Nephron (organoid): ENCODE measurements around the gene KCTD16.

Experiments used
- H3K27ac Mint-ChIP-seq, 3 experiments: 2 replicates each; pipeline ENCODE4 v1.8.0; 2020; ENCODE audit warnings: mixed read lengths in 3 of 3, mild to moderate bottlenecking in 2 of 3, moderate library complexity in 1 of 3
- H3K27me3 Mint-ChIP-seq: 2 replicates; pipeline ENCODE4 v1.8.0; 2021; ENCODE audit warnings: low read depth, mild to moderate bottlenecking, moderate library complexity, mixed read lengths
- H3K36me3 Mint-ChIP-seq: 2 replicates; pipeline ENCODE4 v1.8.0; 2020; ENCODE audit warnings: low read depth, mixed read lengths
- H3K4me1 Mint-ChIP-seq: 2 replicates; pipeline ENCODE4 v1.8.0; 2020; ENCODE audit warnings: mixed read lengths
- H3K4me3 Mint-ChIP-seq, 3 experiments: 2 replicates each; pipeline ENCODE4 v1.8.0; 2020; ENCODE audit warnings: mild to moderate bottlenecking in 3 of 3, mixed read lengths in 3 of 3, moderate library complexity in 2 of 3
- H3K9me3 Mint-ChIP-seq: 2 replicates; pipeline ENCODE4 v1.8.0; 2020; ENCODE audit warnings: mixed read lengths
- TF ChIP-seq, protein P1 (sequence below), 3 experiments: fragments of 200-600 bp; sonication (generic); IDR thresholded peaks; one replicate each; pipeline ENCODE4 v1.5.0; 2021; ENCODE audit warnings: antibody characterized with exemption in 3 of 3; ENCODE audit not compliant: unreplicated experiment in 3 of 3

KCTD16 gene

DNA sequence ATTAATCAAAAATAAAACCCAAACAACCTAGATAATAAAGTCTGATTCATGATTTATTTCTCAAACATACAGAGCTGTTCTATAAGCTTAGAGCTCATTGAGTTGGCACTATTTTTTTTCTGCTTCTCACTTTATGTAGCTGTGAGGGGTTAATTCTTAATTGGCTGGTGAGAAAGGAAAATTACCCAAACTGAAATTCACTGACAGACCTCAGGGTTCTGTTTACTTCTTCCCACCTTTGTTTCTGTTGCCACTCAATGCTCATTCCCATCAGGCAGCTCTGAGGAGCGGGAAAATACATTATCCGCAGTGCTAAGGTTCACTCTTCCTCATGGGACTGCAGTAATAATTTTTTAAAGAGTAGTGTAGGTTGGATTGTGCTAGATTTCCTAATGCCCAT is 139.9 kb downstream of the KCTD16 start:
- Mint-ChIP-seq H3K27ac (no peak overlapping the region), H3K27me3 (peaks cover 4% of the 10 kb centered on the region), H3K9me3 (peaks cover 2% of the 10 kb centered on the region), H3K4me1 (peaks cover 21% of the 10 kb centered on the region), H3K4me3 (no peak overlapping the region), H3K36me3 (no peaks in the 10 kb centered on the region)
- TF ChIP-seq, protein P1, sequence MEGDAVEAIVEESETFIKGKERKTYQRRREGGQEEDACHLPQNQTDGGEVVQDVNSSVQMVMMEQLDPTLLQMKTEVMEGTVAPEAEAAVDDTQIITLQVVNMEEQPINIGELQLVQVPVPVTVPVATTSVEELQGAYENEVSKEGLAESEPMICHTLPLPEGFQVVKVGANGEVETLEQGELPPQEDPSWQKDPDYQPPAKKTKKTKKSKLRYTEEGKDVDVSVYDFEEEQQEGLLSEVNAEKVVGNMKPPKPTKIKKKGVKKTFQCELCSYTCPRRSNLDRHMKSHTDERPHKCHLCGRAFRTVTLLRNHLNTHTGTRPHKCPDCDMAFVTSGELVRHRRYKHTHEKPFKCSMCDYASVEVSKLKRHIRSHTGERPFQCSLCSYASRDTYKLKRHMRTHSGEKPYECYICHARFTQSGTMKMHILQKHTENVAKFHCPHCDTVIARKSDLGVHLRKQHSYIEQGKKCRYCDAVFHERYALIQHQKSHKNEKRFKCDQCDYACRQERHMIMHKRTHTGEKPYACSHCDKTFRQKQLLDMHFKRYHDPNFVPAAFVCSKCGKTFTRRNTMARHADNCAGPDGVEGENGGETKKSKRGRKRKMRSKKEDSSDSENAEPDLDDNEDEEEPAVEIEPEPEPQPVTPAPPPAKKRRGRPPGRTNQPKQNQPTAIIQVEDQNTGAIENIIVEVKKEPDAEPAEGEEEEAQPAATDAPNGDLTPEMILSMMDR (IDR thresholded peaks at IDR 0.05; ENCODE audit: unreplicated experiment in 3 of 3): no peak

DNA sequence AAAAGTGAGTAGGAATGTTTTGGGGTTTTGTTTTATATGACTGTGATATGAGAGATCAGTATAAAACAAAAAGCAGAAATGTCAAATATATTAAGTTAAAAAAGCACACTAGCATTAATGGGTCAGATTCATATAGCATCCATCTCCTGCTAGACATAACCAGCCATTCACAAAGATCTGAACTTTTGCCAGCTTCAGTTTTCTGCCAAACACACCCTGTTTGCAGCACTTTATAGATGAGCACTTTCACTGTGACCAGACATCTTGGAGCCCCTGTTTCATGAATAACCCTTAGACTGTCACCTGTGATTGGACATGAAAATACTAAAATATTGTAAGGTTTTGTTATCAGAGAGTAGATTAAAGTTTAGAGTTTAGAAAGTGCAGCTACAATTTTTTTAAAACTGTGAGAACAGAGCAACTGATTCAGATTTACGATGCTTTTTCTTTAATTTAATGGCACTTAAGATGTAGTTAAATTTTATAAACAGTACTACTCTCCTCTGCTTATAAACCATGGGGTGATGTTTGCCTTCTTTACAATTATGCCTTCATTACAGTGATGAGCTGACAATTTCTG is 142.6 kb downstream of the KCTD16 start:
- TF ChIP-seq, protein P1 (IDR thresholded peaks at IDR 0.05; ENCODE audit: unreplicated experiment in 3 of 3): no peak
- no peak overlapping the region for H3K4me3 Mint-ChIP-seq

DNA sequence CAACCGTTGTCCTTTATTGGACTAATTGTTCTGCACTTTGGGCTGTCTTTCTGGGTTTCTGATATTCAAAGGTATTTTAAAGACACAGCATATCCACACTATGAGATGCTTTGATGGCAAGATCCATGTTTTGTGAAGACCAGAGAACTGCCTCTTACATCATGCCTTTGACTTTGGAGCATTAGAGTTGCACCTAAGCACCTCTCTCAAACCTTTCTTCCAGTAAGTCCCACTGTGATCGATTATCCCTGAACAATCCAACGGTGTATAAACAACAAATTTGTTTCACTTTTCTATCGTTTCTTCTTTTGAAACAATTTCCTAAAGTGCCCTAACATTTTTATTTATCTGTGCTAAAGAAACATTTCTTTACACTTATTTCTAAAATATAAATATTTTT is 144.4 kb downstream of the KCTD16 start:
- peaks cover 5% of the 10 kb centered on the region for H3K27me3 Mint-ChIP-seq
- no peaks in the 10 kb centered on the region for H3K36me3 Mint-ChIP-seq
- no peak overlapping the region for H3K4me3 Mint-ChIP-seq
- H3K27ac Mint-ChIP-seq: no peak overlapping the region
- H3K9me3 Mint-ChIP-seq: peaks cover under 1% of the 10 kb centered on the region
- TF ChIP-seq, protein P1 (IDR thresholded peaks at IDR 0.05; ENCODE audit: unreplicated experiment in 3 of 3): no peak
- H3K4me1 Mint-ChIP-seq: peaks cover 14% of the 10 kb centered on the region

More for the DNA sequence above, 142.6 kb downstream of the KCTD16 start:
- Mint-ChIP-seq H3K9me3 (peaks cover 2% of the 10 kb centered on the region), H3K4me1 (peaks cover 21% of the 10 kb centered on the region), H3K27me3 (peaks cover 5% of the 10 kb centered on the region), H3K36me3 (no peaks in the 10 kb centered on the region), H3K27ac (peak overlapping the region in 2 of 3 experiments; percentile 44 to 53)

- H3K36me3 Mint-ChIP-seq: no peaks in the 10 kb centered on the region
- no peak overlapping the region for H3K27ac Mint-ChIP-seq
- TF ChIP-seq, protein P1 (IDR thresholded peaks at IDR 0.05; ENCODE audit: unreplicated experiment in 3 of 3): no peak
Observed at GRCh38 chr5:144315994-144316634, 145.4 kb downstream of the KCTD16 start.

GRCh38 chr5:144318011-144318410 is 147.3 kb downstream of the KCTD16 start:
- no peaks in the 10 kb centered on the region for H3K36me3 Mint-ChIP-seq
- no peak overlapping the region for H3K4me3 Mint-ChIP-seq
- peaks cover 5% of the 10 kb centered on the region for H3K27me3 Mint-ChIP-seq
- H3K4me1 Mint-ChIP-seq: peaks cover 4% of the 10 kb centered on the region
- no peaks in the 10 kb centered on the region for H3K9me3 Mint-ChIP-seq
- H3K27ac Mint-ChIP-seq: no peak overlapping the region
- TF ChIP-seq, protein P1 (IDR thresholded peaks at IDR 0.05; ENCODE audit: unreplicated experiment in 3 of 3): no peak

More at GRCh38 chr5:144315994-144316634, 145.4 kb downstream of the KCTD16 start:
- peaks cover 5% of the 10 kb centered on the region for H3K27me3 Mint-ChIP-seq
- H3K4me3 Mint-ChIP-seq: no peak overlapping the region
- H3K9me3 Mint-ChIP-seq: no peaks in the 10 kb centered on the region
- peaks cover 14% of the 10 kb centered on the region for H3K4me1 Mint-ChIP-seq

GRCh38 chr5:144318460-144318859 is 147.8 kb downstream of the KCTD16 start:
- no peaks in the 10 kb centered on the region for H3K9me3 Mint-ChIP-seq
- peaks cover 5% of the 10 kb centered on the region for H3K27me3 Mint-ChIP-seq
- H3K4me1 Mint-ChIP-seq: no peaks in the 10 kb centered on the region
- no peak overlapping the region for H3K27ac Mint-ChIP-seq
- no peaks in the 10 kb centered on the region for H3K36me3 Mint-ChIP-seq
- TF ChIP-seq, protein P1 (IDR thresholded peaks at IDR 0.05; ENCODE audit: unreplicated experiment in 3 of 3): no peak
- H3K4me3 Mint-ChIP-seq: no peak overlapping the region
